Ammon's horn (tissue), 1 donor: ENCODE results near the gene CALR.
"Not testable (repeated sequence)": the region's sequence is repeated elsewhere in the genome, so short reads cannot be mapped to it uniquely, and the experiment has no call there.

ENCODE experiments used
- DNase-seq: peaks from one replicate; pipeline ENCODE4 v3.0.0-alpha.2; 2016; ENCODE audit warnings: low spot score

Gene CALR

GRCh38 chr19:12937927-12938778, at the start of gene CALR:
Gene CALR, plus strand, starts transcription at chr19:12938609. Its CDS starts 71 bp downstream, at chr19:12938680.
- peak; percentile 99 for DNase-seq

- not testable (repeated sequence) for DNase-seq
These were observed 48.1 kb upstream of the CALR start for GRCh38 chr19:12890299-12890786.

DNA sequence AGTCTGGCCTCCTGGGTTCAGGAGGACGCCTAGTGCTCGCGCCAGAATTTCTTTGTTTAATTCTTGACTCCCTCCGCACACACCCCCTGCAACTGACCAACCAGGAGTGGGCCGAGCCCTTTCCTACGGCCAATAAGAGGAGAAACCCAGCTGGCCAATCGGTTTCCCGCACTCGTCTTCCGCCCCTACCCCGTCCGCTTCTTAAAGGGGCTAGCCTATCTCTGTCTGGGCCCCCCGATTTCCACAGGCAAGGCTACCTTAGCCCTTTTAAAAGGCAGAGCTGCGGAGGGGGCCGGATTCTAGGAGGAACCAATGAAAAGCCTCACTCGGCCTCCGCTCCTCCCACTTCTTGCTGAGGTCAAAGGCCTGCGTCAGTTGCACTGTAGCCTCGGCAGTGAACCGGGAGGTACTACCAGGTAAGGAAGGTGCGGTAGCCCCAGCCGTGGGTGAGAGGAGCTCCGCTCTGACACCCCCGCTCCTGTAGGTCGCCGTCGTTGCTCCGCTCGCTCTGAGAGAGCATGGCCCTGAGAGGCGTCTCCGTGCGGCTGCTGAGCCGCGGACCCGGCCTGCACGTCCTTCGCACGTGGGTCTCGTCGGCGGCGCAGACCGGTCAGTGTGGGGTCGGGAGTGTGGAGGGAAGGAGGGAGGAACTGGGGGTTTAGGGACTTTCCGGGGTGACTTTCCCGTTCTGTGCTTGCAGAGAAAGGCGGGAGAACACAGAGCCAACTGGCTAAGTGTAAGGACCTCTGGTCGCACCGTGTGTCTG, 47.4 kb upstream of the CALR start, which contains the start of gene GCDH:
TSS of gene GCDH (plus strand) at position 374 of the 766 bp plus-strand sequence. CDS start at position 519, 145 bp downstream.
- peak; percentile 99 for DNase-seq

GRCh38 chr19:12891553-12892021, 46.8 kb upstream of the CALR start:
- DNase-seq: no peak

GRCh38 chr19:12893582-12893981, 44.8 kb upstream of the CALR start:
- DNase-seq: no peak

GRCh38 chr19:12896460-12896859, 41.9 kb upstream of the CALR start:
- peak; percentile 50 for DNase-seq

- no peak for DNase-seq
These were observed 38.4 kb upstream of the CALR start for GRCh38 chr19:12899891-12900518.

DNA sequence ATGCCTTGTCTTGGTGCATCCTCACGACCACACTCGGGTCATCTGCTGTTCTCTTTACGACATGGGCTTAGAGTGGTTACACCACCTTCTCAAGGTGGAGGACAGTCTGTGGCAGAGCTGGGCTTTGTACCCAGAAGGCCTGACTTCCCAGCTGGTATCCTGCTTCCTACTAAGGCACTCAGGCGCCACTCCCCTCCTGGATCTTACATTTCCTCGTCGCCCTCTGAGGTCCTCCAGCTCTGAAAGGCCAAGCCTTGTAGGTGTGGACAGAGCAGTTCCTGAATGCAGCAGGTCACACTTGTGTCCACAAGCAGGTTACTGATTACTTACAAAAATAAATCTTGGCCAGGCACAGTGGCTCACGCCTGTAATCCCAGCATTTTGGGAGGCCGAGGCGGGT, 31.2 kb upstream of the CALR start:
- no peak for DNase-seq

DNA sequence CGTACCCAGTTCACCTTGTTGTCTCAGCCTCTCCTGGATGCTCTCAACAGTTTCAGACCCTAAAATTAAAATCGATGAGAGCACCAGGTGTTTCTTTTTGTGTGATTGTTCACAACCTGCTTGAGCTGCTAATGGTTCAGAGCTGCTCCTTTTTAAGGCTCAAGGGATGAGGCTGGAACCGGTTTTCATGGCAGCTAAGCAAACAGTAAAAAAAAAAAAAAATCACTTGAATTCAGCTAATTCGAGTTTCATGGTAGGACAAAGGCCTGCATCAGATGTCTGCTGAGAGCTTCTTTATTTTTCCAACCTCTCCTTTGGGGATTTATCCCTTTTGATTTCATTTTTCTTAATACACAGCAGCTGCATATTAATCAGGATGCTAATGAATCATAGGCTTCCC, 25.8 kb upstream of the CALR start:
- DNase-seq: no peak

GRCh38 chr19:12913011-12913561, 25.3 kb upstream of the CALR start:
- DNase-seq: peak; percentile 93

- peak; percentile 68 for DNase-seq
These were observed 24.3 kb upstream of the CALR start for GRCh38 chr19:12913851-12914690.

GRCh38 chr19:12915860-12916259, 22.5 kb upstream of the CALR start:
- DNase-seq: not testable (repeated sequence)

GRCh38 chr19:12918253-12918652, 20.2 kb upstream of the CALR start:
- DNase-seq: no peak

DNA sequence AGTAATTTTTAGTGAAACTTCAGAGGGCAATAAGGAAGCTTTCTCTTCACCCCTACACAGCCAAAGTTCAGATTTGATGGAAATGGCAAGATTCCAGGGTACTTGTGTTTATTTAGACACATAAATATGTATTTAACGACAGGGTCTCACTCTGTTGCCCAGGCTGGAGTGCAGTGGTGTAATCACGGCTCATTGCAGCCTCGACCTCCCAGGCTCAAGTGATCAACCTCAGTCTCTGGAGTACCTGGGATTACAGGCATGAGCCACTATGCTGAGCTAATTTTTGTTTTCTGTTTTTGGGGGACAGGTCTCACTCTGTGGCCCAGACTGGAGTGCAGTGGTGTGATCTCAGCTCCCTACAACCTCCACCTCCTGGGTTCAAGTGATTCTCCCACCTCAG, 17.4 kb upstream of the CALR start:
- no peak for DNase-seq

DNA sequence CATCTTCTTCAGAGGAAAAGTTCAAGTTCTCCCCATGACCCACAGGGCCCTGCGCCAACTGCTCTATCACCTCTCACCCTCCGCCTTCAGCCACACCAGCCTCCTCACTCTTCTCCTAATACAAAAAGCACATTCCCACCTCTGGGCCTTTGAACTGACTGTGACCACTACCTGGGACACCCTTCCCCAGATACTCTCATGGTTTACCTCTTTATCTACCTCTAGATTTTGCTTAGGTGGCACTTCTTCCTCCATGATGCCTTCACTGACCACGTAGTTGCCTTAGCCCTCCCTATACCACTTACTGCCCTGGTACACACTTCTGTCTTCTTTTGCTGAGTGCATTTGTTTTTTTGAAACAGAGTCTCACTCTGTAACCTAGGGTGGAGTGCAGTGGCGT, 15.4 kb upstream of the CALR start:
- no peak for DNase-seq

DNA sequence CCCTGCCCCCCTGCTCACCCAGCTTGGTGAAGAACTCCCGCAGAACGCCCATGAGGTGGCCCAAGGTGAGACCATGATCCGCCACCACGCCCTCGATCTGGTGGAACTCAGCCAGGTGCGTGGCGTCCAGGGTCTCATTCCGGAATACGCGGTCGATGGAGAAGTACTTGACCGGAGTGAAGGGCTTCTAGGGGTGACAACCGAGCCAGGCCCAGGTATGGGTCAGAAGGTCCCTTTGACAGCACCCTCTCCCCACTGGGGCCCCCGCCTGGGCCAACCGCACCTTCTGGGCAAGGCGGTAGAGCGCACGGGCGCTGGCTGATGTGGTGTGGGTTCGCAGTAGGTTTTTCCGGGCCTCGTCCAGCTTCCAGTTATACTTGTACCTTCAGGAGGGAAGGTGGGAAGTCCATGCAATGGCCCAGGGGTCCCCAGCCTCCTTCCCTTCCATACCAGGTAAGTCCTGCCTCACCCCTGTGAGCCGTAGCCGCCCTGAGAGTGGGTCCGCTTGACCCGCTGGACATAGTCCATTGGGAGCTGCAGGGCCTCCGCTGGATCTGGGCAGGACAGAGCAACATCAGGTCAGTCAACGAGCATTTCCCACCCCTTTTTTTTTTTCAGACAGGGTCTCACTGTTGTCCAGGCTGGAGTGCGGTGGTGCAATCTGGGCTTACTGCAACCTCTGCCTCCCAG, 13.6 kb upstream of the CALR start:
- DNase-seq: no peak

DNA sequence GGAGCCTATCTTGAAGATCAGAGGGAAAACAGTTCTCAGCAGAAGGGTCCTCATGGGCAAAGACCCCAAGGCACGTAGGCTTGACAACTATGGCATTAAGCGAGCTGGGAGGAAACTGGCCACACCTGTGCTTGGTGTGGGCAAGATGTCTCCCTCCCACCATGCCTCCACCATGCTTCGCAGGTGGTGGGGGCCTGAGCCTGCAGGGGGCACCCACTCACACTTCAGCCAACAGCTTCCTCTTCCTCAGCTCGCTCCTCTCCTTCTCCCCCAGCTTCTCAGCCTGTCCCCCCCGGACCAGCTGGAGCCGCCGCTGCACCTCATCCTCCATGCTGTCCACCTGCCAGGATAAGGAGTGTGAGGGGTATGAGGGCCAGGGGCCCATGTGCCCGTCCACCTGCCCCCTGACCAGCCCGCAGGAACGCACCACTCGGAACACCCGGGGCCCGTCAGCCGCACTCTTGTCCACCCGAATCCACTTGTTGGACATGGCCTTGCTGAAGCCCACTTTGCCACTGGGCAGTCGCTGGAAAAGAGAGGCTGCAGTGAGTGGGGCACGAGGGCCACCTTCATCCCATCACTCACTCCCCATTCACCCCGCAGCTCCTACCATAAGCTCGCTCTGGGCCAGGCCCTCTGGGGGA, 8.3 kb upstream of the CALR start:
- no peak for DNase-seq

GRCh38 chr19:12932392-12933286, 5.8 kb upstream of the CALR start:
- no peak for DNase-seq
